GM21423 (cell line): ENCODE data around the gene PCDHGA2.
"Not testable (repeated sequence)": the region's sequence is repeated elsewhere in the genome, so short reads cannot be mapped to it uniquely, and the experiment has no call there.

ENCODE experiments used
- ATAC-seq: cut with Tn5 transposase; IDR thresholded peaks from one replicate; pipeline ENCODE4 v1.9.1; 2021; ENCODE audit warnings: mild to moderate bottlenecking, moderate library complexity; ENCODE audit not compliant: unreplicated experiment

PCDHGA2 gene

DNA sequence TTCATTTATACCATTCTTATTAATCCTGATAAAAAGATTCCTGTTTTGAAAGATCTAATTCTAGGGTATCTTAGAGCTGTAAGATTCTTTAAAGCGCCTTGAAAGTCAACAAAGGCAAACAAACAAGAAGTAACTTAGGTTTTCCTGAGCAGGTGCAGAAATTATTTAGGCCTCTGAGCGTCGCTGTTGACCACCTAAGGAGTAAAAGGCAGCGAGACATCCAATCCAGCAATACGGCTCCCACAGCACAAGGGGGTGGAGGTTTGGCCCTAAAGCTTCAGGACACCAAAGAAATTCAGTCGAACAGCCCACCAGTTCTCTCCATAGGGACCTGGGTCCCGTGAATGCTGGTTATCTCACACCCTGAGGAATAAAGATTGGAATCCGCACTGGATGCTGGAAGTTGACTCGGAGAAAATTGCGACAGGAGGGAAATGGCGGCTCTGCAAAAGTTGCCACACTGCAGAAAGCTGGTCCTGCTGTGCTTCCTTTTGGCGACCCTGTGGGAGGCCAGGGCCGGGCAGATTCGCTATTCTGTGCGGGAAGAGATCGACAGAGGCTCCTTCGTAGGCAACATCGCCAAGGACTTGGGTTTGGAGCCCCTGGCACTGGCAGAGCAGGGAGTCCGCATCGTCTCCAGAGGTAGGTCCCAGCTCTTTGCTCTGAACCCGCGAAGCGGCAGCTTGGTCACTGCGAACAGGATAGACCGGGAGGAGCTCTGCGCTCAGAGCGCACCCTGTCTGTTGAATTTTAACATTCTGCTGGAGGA is at the start of gene PCDHGA2:
Gene PCDHGA2, plus strand, starts transcription at position 223 of the 769 bp plus-strand sequence.
- no peak for ATAC-seq

DNA sequence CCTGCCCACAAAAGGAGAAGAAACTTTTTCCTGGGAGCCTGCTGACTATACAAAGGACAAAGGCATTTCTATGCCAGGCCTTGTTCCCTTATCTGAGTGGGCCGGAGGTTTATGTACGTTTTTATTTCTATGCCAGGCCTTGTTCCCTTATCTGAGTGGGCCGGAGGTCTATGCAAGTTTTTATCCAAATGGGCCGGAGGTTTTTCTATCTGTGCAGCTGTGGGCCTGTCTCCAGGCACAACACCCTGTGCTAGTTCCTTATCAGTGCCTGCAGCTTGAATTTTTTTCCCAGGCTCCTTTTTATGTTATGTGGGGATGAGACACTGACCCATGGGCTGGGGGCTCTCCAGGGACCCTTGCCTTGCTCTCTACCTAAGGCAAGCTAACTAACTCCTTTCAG is 40.2 kb upstream of the PCDHGA2 start:
- no peak for ATAC-seq

DNA sequence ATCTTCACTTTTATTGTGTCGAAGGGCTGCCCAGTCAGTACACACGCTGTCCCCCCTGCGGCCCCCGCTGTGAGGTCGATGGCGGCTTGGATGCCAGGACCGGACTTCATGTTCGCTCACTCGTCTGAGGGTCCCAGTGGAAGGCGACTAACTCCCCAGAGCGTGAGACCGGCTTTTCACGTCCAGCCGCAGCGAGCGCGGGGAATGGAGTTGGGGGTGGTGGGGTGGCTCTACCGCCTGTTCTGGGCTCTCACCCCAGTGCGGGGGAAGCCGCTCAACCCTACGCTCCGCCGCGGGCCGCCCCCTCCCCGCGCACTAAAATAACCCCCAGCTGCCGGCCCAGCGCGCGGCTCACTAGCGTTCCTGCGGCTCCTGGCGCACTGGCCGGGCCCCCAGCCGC is 34.8 kb upstream of the PCDHGA2 start, which contains the start of gene SLC25A2:
Gene SLC25A2, minus strand, starts transcription at position 294 of the 400 bp plus-strand sequence. Its CDS starts 184 bp downstream, at position 110.
- no peak for ATAC-seq

DNA sequence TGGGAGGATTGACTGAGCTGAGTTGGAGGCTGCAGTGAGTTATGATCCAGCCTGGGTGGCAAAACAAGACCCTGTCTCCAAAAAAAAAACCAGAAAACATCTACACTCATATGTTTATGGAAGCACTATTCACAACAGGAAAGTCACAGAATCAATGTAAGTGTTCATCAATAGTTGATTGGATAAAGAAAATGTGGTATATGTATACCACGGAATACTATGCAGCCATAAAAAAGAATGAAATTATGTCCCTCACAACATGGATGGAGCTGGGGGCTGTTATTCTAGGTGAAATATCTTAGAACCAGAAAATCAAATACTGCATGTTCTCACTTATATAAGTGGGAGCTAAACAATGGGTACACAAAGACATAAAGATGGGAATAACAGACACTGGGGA is 31.9 kb upstream of the PCDHGA2 start:
- no peak for ATAC-seq

DNA sequence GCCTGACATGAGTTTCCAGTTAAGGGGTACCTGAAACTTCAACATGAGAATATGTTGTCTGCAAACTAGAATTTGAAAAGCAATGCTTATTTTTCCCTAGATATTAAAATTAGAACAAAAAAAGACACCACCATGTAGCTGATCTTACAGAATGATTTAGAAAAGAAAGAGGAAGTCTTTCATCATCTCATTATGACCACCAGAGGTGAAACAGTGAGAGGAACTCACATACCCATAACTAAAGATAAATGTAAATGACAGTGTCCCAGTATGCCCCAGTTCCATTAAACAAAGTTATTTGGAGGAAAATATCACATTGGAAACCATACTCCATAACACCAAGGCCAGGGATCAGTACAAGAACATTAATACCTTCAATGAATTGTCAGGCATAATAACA is 24.8 kb upstream of the PCDHGA2 start:
- ATAC-seq: no peak

DNA sequence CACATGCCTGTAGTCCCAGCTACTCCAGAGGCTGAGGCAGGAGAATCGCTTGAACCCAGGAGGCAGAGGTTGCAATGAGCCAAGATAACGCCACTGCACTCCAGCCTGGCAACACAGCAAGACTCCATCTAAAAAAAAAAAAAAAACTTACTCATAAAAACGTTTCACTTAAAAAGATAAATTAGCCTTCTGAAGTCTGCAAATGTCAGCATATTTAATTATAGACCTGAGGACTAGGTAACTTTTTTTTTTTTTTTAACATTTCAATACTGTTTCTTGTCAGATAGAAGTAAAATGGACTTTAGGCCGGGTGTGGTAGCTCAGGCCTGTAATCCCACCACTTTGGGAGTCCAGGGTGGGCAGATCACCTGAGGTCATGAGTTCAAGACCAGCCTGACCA is 21.6 kb upstream of the PCDHGA2 start:
- ATAC-seq: not testable (repeated sequence)

DNA sequence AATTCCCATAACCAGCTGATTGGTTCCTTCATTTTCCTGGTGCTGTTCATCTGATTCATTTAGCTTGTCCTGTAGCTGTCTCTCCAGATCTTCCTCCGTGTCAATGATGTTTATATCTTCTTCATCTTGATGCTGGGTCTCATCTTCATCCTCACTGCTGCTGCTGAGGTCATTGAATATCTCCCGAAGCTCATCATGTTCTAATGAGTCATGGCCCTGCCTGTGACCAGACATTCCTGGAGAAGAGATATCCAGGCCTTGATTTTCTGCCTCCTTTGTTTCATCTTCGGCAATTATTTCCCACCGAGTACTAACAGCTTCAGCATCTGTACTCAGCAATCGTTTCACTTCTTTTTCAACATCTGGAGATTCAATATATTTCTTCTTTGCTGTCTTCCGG is 19.4 kb upstream of the PCDHGA2 start:
- no peak for ATAC-seq

DNA sequence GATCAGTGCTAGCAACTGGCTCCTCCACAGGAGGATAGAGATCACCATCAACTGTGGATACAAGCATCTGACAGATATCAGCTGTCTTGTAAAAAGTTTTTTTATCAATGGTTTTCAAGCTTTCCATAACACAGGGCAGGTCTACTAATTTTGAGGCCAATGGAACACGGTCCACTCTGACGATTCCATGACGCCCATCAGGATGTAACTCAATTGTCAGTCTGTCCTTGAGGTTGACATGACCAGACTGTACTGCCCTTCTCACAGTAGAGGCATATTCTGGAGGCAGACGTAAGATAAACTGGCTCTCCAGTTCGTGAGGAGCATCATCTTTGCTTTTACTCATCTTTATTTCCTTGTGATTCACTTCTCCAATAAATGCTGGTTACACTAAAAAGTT is 18.9 kb upstream of the PCDHGA2 start:
- ATAC-seq: no peak

DNA sequence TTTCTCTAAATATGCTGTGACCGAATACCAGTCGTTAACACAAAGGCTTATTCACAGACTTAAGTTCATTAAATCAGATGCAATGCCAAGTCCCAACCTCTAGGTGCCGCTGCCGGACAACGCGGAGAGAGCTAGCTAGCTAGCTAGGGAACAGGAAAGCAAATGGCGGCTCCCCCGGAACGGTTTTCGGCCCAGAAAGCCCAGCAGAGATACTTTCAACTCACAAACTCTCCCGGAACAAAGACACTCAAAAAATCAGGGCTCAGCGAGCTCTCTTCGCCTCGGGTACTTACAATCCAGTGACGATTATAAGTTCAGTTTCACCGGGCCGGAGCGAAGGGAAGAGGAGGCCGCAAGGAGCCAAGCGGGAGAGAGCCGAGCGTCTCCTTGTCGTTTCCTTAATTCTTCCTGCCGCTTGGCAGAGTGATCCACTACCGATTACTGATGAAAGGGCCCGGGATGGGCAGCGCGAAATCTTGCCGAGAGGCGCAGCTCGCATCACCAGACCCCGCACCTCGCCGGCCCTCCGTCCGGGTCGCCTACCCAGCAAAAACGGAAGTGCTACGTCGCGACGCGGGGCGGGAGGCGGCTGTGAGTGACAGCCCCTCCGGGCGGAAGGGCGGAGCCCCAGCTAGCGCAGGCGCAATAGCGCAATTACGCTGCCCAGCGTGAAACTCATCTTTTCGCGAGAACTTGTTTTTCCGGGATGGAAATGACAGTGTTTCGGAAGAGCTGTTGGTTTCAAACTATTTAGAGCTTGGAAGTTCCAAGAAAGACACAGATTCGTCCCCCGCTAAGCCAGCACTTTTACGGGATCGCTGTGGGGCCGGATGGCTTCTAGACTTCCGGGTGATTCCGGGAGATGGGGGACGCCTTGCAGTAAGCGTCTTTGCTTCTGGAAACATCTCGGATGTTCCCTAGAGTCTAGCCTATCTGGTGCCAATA is 18.1 kb upstream of the PCDHGA2 start, which contains the start of gene TAF7:
Gene TAF7, minus strand, starts transcription at position 560 of the 945 bp plus-strand sequence. CDS start 740 bp downstream, outside the sequence.
- ATAC-seq: peak; percentile 95

DNA sequence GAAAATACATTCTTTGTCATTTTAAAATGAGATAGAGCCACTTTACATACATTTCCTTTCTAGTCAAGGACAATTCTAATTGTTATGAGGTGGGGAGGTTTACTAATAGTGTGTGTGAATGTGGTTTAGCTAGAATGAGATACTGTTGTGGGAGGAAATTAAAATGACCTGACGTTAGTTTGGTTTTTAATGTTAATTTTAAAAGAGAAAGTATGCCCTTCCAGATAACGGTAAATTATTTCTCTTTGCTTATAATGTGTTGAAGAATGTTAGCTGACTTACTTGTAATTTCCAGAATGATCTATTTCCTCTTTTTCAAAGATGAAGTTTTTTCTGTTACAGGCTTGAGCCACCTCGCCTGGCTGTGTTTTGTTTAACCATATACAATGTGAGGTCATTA is 16.3 kb upstream of the PCDHGA2 start:
- ATAC-seq: no peak

DNA sequence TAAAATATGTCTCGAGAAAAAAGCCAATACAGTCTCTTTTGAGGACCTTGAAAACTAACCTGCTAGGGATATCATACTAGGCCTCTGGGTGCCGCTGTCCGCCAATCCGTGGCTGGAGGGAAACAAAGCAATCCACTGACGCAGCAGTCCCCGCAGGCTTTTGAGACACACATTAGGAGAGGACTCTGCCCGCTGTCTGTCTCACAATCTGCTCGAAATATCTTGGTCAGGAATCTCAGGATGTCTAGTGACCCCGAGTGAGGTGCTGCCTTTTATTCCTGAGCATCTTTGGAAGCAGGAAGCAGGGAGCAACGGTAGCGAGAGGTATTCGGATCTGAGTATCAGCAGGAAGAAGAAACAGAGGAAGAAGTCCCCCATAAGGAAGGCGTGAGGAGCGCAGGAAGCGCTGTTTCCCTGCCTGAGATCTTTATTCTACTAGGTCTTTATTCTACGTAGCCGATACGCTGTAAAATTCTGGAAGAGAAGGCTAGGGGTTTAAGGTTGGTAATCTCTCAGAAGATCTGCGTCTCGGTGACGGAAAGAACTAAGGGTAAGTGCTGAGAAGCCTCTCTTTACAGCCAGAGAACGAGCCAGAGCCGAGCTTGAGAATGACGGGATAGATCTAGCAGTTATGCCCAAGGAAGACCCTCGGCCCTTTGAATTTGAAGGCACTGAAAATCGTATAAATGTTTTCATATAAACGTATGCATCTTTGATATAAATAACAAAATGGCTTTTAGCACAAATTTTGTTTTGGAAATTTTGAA is 12.3 kb upstream of the PCDHGA2 start:
- peak; percentile 80 for ATAC-seq

DNA sequence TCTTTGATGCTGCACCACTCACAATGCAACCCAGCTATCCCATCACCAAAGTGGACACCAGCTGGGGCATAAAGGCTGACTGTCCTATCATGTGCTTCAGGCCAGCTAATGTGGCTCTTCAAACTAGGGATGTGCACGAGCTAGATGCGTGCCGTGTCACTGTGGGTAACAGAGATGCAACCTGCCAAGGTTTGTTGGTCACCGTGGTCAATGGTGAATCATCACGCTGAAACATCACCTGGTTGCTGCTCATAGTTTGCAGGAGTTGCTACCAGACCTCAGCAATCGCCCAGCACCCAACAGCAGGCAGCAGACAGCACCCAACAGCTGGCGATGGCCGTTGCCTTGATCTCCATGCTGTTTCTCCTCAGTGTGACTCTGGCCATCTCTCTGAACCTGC is 10.3 kb upstream of the PCDHGA2 start:
- ATAC-seq: no peak

DNA sequence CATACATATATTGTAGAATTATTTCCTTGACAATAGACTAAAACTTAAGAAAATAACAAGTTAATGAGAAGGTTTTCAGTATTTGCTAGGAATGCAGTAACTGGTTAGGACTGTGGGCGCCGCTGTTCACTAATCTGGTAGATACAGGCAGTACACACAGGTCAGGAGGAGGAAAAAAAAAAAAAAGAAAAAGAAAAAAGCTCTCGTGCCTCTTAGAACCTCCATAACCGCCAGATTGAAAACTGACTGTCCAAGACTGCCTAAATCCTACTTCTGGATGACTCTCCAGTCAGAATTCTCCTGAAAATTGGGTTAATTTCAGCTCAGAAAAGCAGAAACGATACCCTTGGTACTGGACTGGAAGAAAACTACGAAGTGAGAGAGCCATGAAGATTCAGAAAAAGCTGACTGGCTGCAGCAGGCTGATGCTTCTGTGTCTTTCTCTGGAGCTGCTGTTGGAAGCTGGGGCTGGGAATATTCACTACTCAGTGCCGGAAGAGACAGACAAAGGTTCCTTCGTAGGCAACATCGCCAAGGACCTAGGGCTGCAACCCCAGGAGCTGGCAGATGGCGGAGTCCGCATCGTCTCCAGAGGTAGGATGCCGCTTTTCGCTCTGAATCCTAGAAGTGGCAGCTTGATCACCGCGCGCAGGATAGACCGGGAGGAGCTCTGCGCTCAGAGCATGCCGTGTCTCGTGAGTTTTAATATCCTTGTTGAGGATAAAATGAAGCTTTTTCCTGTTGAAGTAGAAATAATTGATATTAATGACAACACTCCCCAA is 8.1 kb upstream of the PCDHGA2 start, which contains the start of gene PCDHGA1:
Gene PCDHGA1, plus strand, starts transcription at position 216 of the 782 bp plus-strand sequence.
- no peak for ATAC-seq

DNA sequence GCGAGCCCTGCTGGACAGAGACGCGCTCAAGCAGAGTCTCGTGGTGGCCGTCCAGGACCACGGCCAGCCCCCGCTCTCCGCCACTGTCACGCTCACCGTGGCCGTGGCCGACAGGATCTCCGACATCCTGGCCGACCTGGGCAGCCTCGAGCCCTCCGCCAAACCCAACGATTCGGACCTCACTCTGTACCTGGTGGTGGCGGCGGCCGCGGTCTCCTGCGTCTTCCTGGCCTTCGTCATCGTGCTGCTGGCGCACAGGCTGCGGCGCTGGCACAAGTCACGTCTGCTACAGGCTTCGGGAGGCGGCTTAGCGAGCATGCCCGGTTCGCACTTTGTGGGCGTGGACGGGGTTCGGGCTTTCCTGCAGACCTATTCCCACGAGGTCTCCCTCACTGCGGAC is 6.0 kb upstream of the PCDHGA2 start:
- not testable (repeated sequence) for ATAC-seq

DNA sequence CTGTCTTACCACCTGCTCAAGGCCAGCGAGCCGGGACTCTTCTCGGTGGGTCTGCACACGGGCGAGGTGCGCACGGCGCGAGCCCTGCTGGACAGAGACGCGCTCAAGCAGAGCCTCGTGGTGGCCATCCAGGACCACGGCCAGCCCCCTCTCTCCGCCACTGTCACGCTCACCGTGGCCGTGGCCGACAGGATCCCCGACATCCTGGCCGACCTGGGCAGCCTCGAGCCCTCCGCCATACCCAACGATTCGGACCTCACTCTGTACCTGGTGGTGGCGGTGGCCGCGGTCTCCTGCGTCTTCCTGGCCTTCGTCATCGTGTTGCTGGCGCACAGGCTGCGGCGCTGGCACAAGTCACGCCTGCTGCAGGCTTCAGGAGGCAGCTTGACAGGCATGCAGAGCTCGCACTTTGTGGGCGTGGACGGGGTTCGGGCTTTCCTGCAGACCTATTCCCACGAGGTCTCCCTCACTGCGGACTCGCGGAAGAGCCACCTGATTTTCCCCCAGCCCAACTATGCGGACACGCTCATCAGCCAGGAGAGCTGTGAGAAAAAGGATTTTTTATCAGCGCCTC is 2.3 kb downstream of the PCDHGA2 start:
- not testable (repeated sequence) for ATAC-seq

DNA sequence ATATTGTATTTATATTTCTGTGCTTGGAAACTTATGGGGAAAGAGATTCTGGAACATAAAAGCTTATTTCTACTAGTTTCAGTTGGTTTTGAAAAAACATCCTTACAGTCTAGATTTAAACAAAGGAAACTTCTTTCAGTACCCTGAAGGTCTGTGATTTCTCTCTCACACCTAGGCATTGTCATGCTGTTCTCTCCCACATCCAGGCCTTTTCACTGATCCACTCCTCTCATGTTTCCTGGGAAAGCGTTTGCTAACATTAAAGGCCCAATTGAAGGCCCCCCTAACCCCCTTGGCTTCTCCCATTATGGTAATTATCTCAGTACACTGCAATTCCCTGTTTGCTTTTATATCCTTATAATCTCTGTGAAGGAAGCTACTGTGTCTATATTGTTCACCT is 4.2 kb downstream of the PCDHGA2 start:
- no peak for ATAC-seq

DNA sequence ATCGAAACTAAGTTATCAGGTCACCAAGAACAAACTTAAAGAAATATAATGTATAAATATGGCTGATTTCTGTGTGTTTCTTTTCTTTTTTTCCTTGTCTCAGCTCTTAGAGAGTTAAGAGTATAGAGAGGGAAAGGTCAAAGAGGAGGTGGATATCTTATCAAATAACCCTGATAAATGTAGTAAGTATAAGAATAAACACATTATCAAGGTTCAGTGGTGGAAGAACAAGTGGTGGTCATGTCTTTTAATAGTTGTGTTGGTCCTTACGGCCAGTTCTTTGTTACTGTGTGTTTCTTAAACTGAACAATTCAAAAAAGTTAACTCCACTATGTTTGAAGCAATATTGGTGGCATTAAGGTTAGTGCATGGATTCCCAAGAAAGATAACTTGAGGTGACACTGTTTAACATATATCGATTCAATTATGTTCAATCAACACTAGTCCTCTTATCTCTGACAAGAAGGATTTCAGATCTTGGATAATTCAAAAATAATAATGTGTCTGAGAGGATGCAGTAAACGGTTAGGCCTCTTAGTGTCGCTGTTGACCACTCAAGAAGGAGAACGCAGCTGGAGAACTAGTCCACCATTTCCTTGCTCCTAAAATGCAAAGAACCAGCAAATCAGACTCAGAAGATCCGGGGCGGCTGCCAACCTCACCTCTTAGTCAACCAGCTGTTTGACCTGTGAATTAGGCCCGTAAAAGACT is 4.8 kb downstream of the PCDHGA2 start, which contains the start of gene PCDHGA3:
Gene PCDHGA3, plus strand, starts transcription at position 588 of the 711 bp plus-strand sequence. CDS start 205 bp downstream, outside the sequence.
- ATAC-seq: no peak

DNA sequence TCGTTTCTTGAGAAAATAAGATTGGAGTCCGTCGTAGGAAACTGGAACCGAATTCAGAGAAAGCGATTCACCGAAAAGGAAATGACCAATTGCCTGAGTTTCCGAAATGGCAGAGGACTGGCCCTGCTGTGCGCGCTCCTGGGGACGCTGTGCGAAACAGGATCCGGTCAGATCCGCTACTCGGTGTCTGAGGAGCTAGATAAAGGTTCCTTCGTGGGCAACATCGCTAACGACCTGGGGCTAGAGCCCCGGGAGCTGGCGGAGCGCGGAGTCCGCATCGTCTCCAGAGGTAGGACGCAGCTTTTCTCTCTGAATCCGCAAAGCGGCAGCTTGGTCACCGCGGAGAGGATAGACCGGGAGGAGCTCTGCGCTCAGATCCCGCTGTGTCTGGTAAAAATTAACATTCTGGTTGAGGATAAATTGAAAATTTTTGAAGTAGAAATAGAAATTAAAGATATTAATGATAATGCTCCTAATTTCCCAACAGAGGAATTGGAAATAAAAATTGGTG is 5.4 kb downstream of the PCDHGA2 start:
- no peak for ATAC-seq

DNA sequence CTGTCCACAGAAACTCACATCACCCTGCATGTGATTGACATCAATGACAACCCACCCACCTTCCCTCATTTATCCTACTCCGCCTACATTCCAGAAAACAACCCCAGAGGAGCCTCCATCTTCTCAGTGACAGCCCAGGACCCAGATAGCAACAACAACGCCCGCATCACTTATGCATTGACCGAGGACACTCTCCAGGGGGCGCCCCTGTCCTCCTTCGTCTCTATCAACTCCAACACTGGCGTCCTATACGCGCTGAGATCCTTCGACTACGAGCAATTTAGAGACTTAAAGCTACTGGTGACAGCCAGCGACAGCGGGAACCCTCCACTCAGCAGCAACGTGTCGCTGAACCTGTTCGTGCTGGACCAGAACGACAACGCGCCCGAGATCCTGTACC is 6.8 kb downstream of the PCDHGA2 start:
- ATAC-seq: no peak
